GM12872 (cell line): ENCODE measurements around the gene BCAR1.

Experiments
- CTCF ChIP-seq: IDR thresholded peaks from 3 replicates; pipeline ENCODE4 v1.5.1; 2011; ENCODE audit warnings: low read depth, mild to moderate bottlenecking, low read length, moderate library complexity; ENCODE audit not compliant: insufficient read depth

The BCAR1 gene

GRCh38 chr16:75266738-75267630 lies 15.6 kb upstream of the BCAR1 start:
- no peak for TF ChIP-seq CTCF

- TF ChIP-seq CTCF: no peak
Observed at GRCh38 chr16:75265911-75266701, 14.7 kb upstream of the BCAR1 start.

- TF ChIP-seq CTCF: no peak
Observed at GRCh38 chr16:75264999-75265910, 13.8 kb upstream of the BCAR1 start.

- no peak for TF ChIP-seq CTCF
Observed at GRCh38 chr16:75264457-75264998, 13.1 kb upstream of the BCAR1 start.

GRCh38 chr16:75263963-75264445 lies 12.6 kb upstream of the BCAR1 start:
- TF ChIP-seq CTCF: no peak

GRCh38 chr16:75263291-75263962 lies 12.0 kb upstream of the BCAR1 start:
- no peak for TF ChIP-seq CTCF
